ENCODE data around the gene FAM111B. TPM values are rescaled to one million over a fixed set of nuclear protein-coding genes. Genes with fewer than 3 reads are reported as not detected.

FAM111B gene
- total and polyA plus RNA-seq, 4 donors = 0.08 to 2.6 (median 1.4) TPM

DNA sequence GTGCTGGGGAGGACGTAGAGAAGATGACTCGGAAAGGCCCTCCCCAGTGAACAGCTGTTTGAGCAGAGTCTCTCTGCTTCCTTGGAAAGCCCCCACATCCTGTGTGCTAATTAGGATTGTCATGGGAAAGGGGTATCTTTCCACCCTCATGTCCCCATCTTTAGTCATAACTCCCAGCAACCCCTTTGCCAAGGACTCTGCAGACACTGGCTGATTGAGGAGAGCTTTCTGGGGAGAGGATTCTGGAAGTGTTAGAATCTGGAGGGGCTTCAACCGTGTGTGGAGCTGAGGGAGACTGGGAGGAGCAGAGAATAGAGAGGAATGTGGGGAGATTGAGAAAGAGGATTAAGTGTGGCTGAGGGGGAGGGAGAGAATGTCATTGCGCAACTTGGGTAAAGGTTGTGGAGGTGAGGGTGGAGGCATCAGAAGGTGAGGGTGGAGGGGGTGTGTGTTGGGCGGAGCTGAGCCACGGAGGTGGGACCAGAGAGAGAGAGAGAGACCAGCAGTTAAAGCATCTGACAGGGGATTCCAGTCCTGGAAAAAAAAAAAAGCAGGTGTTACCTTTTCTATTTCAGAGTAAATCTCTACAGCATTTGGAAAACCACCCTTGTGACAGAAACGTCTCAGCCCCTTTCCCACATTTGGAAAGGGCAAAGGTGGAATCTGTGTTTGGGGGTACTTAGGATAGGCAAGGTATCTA lies 67.1 kb downstream of the FAM111B start:
- DNase-seq (ENCODE audit: low spot score) = peak; percentile 58
- Histone ChIP-seq H3K4me3 (ENCODE audit: low read depth in 1 of 3, low read length in 3 of 3) (peak overlapping the region; percentile 81 to 90 (median 90)), H3K9ac (ENCODE audit: low read depth in 1 of 2, low read length in 2 of 2) (peak overlapping the region; percentile 51 to 58), H3K27ac (ENCODE audit: low read depth in 1 of 2, low read length in 2 of 2) (peak overlapping the region; percentile 90 to 91), H3K9me3 (ENCODE audit: control insufficient read depth in 4 of 4, low read length in 3 of 4) (no peaks in the 10 kb centered on the region), H3K36me3 (ENCODE audit: control insufficient read depth in 4 of 4, insufficient read depth in 3 of 4, low read depth in 1 of 4, low read length in 3 of 4) (peaks cover 0 to 5% (median 0%) of the 10 kb centered on the region in 4 donors), H3K27me3 (ENCODE audit: control insufficient read depth in 4 of 4, insufficient read depth in 4 of 4, low read length in 3 of 4) (no peaks in the 10 kb centered on the region), H3K4me1 (ENCODE audit: control insufficient read depth in 4 of 4, insufficient read depth in 4 of 4, low read length in 3 of 4) (peaks cover 10 to 52% (median 32%) of the 10 kb centered on the region in 4 donors)
- TF ChIP-seq FOXA2 (IDR thresholded peaks at IDR 0.05) (no peak), HNF4A (conservative IDR thresholded peaks at IDR 0.05) (no peak), RAD21 (IDR thresholded peaks at IDR 0.05) (peak in 1 of 2 donors; percentile 32), TAF1 (conservative IDR thresholded peaks at IDR 0.05) (peak; percentile 50), HNF4G (IDR thresholded peaks at IDR 0.05) (no peak), YY1 (IDR thresholded peaks at IDR 0.05) (peak; percentile 4), JUND (IDR thresholded peaks at IDR 0.05) (peak in 1 of 2 donors; percentile 42), RXRA (IDR thresholded peaks at IDR 0.05) (peak; percentile 89 to 90), GABPA (IDR thresholded peaks at IDR 0.05 in 1 of 2, conservative IDR thresholded peaks at IDR 0.05 in 1 of 2) (no peak), FOXA1 (IDR thresholded peaks at IDR 0.05) (peak; percentile 26), NR2F2 (IDR thresholded peaks at IDR 0.05) (peak; percentile 32), EGR1 (IDR thresholded peaks at IDR 0.05; ENCODE audit: low read depth in 2 of 2) (peak in 1 of 2 donors; percentile 75), SP1 (IDR thresholded peaks at IDR 0.05) (no peak)
- TF ChIP-seq, protein P1, sequence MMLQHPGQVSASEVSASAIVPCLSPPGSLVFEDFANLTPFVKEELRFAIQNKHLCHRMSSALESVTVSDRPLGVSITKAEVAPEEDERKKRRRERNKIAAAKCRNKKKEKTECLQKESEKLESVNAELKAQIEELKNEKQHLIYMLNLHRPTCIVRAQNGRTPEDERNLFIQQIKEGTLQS (IDR thresholded peaks at IDR 0.05) = no peak
- TF ChIP-seq, protein P2, sequence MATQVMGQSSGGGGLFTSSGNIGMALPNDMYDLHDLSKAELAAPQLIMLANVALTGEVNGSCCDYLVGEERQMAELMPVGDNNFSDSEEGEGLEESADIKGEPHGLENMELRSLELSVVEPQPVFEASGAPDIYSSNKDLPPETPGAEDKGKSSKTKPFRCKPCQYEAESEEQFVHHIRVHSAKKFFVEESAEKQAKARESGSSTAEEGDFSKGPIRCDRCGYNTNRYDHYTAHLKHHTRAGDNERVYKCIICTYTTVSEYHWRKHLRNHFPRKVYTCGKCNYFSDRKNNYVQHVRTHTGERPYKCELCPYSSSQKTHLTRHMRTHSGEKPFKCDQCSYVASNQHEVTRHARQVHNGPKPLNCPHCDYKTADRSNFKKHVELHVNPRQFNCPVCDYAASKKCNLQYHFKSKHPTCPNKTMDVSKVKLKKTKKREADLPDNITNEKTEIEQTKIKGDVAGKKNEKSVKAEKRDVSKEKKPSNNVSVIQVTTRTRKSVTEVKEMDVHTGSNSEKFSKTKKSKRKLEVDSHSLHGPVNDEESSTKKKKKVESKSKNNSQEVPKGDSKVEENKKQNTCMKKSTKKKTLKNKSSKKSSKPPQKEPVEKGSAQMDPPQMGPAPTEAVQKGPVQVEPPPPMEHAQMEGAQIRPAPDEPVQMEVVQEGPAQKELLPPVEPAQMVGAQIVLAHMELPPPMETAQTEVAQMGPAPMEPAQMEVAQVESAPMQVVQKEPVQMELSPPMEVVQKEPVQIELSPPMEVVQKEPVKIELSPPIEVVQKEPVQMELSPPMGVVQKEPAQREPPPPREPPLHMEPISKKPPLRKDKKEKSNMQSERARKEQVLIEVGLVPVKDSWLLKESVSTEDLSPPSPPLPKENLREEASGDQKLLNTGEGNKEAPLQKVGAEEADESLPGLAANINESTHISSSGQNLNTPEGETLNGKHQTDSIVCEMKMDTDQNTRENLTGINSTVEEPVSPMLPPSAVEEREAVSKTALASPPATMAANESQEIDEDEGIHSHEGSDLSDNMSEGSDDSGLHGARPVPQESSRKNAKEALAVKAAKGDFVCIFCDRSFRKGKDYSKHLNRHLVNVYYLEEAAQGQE (IDR thresholded peaks at IDR 0.05) = peak; percentile 71
- TF ChIP-seq, protein P3, sequence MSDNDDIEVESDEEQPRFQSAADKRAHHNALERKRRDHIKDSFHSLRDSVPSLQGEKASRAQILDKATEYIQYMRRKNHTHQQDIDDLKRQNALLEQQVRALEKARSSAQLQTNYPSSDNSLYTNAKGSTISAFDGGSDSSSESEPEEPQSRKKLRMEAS (IDR thresholded peaks at IDR 0.05) = peak; percentile 32
- TF ChIP-seq, protein P4, sequence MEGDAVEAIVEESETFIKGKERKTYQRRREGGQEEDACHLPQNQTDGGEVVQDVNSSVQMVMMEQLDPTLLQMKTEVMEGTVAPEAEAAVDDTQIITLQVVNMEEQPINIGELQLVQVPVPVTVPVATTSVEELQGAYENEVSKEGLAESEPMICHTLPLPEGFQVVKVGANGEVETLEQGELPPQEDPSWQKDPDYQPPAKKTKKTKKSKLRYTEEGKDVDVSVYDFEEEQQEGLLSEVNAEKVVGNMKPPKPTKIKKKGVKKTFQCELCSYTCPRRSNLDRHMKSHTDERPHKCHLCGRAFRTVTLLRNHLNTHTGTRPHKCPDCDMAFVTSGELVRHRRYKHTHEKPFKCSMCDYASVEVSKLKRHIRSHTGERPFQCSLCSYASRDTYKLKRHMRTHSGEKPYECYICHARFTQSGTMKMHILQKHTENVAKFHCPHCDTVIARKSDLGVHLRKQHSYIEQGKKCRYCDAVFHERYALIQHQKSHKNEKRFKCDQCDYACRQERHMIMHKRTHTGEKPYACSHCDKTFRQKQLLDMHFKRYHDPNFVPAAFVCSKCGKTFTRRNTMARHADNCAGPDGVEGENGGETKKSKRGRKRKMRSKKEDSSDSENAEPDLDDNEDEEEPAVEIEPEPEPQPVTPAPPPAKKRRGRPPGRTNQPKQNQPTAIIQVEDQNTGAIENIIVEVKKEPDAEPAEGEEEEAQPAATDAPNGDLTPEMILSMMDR (IDR thresholded peaks at IDR 0.05; ENCODE audit: low read depth, low read length, missing input control) = no peak
- TF ChIP-seq, protein P5, sequence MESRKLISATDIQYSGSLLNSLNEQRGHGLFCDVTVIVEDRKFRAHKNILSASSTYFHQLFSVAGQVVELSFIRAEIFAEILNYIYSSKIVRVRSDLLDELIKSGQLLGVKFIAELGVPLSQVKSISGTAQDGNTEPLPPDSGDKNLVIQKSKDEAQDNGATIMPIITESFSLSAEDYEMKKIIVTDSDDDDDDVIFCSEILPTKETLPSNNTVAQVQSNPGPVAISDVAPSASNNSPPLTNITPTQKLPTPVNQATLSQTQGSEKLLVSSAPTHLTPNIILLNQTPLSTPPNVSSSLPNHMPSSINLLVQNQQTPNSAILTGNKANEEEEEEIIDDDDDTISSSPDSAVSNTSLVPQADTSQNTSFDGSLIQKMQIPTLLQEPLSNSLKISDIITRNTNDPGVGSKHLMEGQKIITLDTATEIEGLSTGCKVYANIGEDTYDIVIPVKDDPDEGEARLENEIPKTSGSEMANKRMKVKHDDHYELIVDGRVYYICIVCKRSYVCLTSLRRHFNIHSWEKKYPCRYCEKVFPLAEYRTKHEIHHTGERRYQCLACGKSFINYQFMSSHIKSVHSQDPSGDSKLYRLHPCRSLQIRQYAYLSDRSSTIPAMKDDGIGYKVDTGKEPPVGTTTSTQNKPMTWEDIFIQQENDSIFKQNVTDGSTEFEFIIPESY (IDR thresholded peaks at IDR 0.05) = no peak
- 15% methylated on average over 7 of the region's 7 CpGs for WGBS

Measured in liver (tissue), 9 donors.